HG02981 (cell line): Measurements from ENCODE around the gene TNNT3.

Experiments used
- ATAC-seq: cut with Tn5 transposase; IDR thresholded peaks from one replicate; pipeline ENCODE4 v1.9.1; 2021; ENCODE audit warnings: mild to moderate bottlenecking, moderate library complexity; ENCODE audit not compliant: unreplicated experiment

The TNNT3 gene

GRCh38 chr11:1894759-1895158, 24.7 kb upstream of the TNNT3 start:
- ATAC-seq, result no peak

- no peak for ATAC-seq
Observed at GRCh38 chr11:1896468-1896867, 23.0 kb upstream of the TNNT3 start.

- ATAC-seq, result no peak
Observed at GRCh38 chr11:1896923-1897322, 22.6 kb upstream of the TNNT3 start.

- ATAC-seq, result no peak
Observed at GRCh38 chr11:1899090-1899489, 20.4 kb upstream of the TNNT3 start.

- ATAC-seq, result no peak
Observed at GRCh38 chr11:1899686-1900085, 19.8 kb upstream of the TNNT3 start.

GRCh38 chr11:1906181-1906580, 13.3 kb upstream of the TNNT3 start:
- ATAC-seq, result no peak

- ATAC-seq, result no peak
Observed at GRCh38 chr11:1906611-1907423, 12.7 kb upstream of the TNNT3 start.

- no peak for ATAC-seq
Observed at GRCh38 chr11:1908618-1909017, 10.9 kb upstream of the TNNT3 start.

GRCh38 chr11:1909524-1909923, 10.0 kb upstream of the TNNT3 start:
- no peak for ATAC-seq

- no peak for ATAC-seq
Observed at GRCh38 chr11:1912289-1912878, 7.1 kb upstream of the TNNT3 start.

GRCh38 chr11:1913271-1914060, 6.0 kb upstream of the TNNT3 start:
- no peak for ATAC-seq

- no peak for ATAC-seq
Observed at GRCh38 chr11:1915795-1916131, 3.7 kb upstream of the TNNT3 start.

- no peak for ATAC-seq
Observed at GRCh38 chr11:1916132-1916985, 3.1 kb upstream of the TNNT3 start.

- no peak for ATAC-seq
Observed at GRCh38 chr11:1916986-1917522, 2.4 kb upstream of the TNNT3 start.

GRCh38 chr11:1917523-1918435, 1.7 kb upstream of the TNNT3 start:
- no peak for ATAC-seq

GRCh38 chr11:1918436-1919315, 827 bp upstream of the TNNT3 start:
- no peak for ATAC-seq

GRCh38 chr11:1920128-1920908, 815 bp downstream of the TNNT3 start:
- ATAC-seq, result no peak
